Fibroblast of lung (primary cell): Measurements from ENCODE around the gene DYRK1A. TPM values are rescaled to one million over a fixed set of nuclear protein-coding genes. Genes with fewer than 3 reads are reported as not detected.

Experiments used
- DNase-seq, 2 donors: peaks; one replicate each; pipeline versions ENCODE4 v3.0.0 to v3.0.0-alpha.2; 2010; ENCODE audit warnings: low read depth in 2 of 2
- H2AFZ ChIP-seq: 2 replicates; pipeline ENCODE4 v1.5.1; 2012; ENCODE audit warnings: low read length, control low read depth, inconsistent platforms
- H3K27ac ChIP-seq: 2 replicates; pipeline ENCODE4 v1.5.1; 2011; ENCODE audit warnings: low read length, control low read depth; ENCODE audit not compliant: insufficient read depth
- H3K27me3 ChIP-seq: 2 replicates; pipeline ENCODE4 v1.5.1; 2011; ENCODE audit warnings: mild to moderate bottlenecking, low read length; ENCODE audit not compliant: control insufficient read depth, insufficient read depth
- H3K36me3 ChIP-seq: 2 replicates; pipeline ENCODE4 v1.5.1; 2011; ENCODE audit warnings: low read length; ENCODE audit not compliant: control insufficient read depth, insufficient read depth
- H3K4me1 ChIP-seq: 2 replicates; pipeline ENCODE4 v1.5.1; 2011; ENCODE audit warnings: low read length; ENCODE audit not compliant: control insufficient read depth, insufficient read depth; ENCODE audit errors: extremely low read depth
- H3K4me2 ChIP-seq: 2 replicates; pipeline ENCODE4 v1.5.1; 2011; ENCODE audit warnings: low read length, control low read depth; ENCODE audit not compliant: insufficient read depth; ENCODE audit errors: extremely low read depth
- H3K4me3 ChIP-seq, 4 experiments: fragments of 200-600 bp in 1 of 4; sonication (generic) in 1 of 4; replicated peaks in 1 of 4; 2 replicates each; pipeline ENCODE4 v1.5.1; 2011 to 2016; ENCODE audit warnings: low read length in 4 of 4, low read depth in 3 of 4, mild to moderate bottlenecking in 3 of 4, control low read depth in 2 of 4, inconsistent platforms in 1 of 4, mixed read lengths in 1 of 4; ENCODE audit not compliant: insufficient read depth in 1 of 4; ENCODE audit errors: control extremely low read depth in 1 of 4
- H3K79me2 ChIP-seq: 2 replicates; pipeline ENCODE4 v1.5.1; 2012; ENCODE audit warnings: mild to moderate bottlenecking, low read length, inconsistent platforms; ENCODE audit not compliant: control insufficient read depth, insufficient read depth
- H3K9ac ChIP-seq: 2 replicates; pipeline ENCODE4 v1.5.1; 2011; ENCODE audit warnings: mild to moderate bottlenecking, low read length, control low read depth; ENCODE audit not compliant: insufficient read depth
- H3K9me3 ChIP-seq: 2 replicates; pipeline ENCODE4 v1.5.1; 2012; ENCODE audit warnings: low read depth, low read length; ENCODE audit not compliant: control insufficient read depth, insufficient read depth
- H4K20me1 ChIP-seq: 2 replicates; pipeline ENCODE4 v1.5.1; 2011; ENCODE audit warnings: low read length; ENCODE audit not compliant: control insufficient read depth, insufficient read depth; ENCODE audit errors: extremely low read depth
- CTCF ChIP-seq, 2 donors: IDR thresholded peaks in 1 of 2; conservative IDR thresholded peaks in 1 of 2; 1 replicate in 1 of 2; 2 replicates in 1 of 2; pipeline ENCODE4 v1.5.1; 2011 to 2012; ENCODE audit warnings: low read length in 2 of 2, control low read depth in 1 of 2, inconsistent platforms in 1 of 2, low read depth in 1 of 2, mild to moderate bottlenecking in 1 of 2
- EZH2 ChIP-seq: IDR thresholded peaks from 2 replicates; pipeline ENCODE4 v1.5.1; 2012; ENCODE audit warnings: low read length, control low read depth, mild to moderate bottlenecking; ENCODE audit errors: missing control alignments
- polyA plus RNA-seq, 2 donors: library from polyadenylated mRNA; depleted of rRNA in 1 of 2; stranded (reverse) in 1 of 2; unstranded in 1 of 2; fragments of >200 nt; gene quantifications; 2 replicates each; pipeline ENCODE4 v1.2.1, GENCODE V29; 2011 to 2012; ENCODE audit warnings: missing spikeins in 1 of 2
- total RNA-seq: library from RNA; depleted of rRNA; stranded (reverse); fragments of >200 nt; gene quantifications from 2 replicates; pipeline ENCODE4 v1.2.1, GENCODE V29; 2014

The DYRK1A gene
- total and polyA plus RNA-seq, 2 donors (not counting 1 experiment from before 2014, with no cell fraction given), result 45.9 to 64.1 TPM

- peaks cover 2% of the 10 kb centered on the region for H3K27me3 ChIP-seq
- no peaks in the 10 kb centered on the region for H3K9me3 ChIP-seq
- peaks cover 4% of the 10 kb centered on the region for H3K4me1 ChIP-seq
- no peaks in the 10 kb centered on the region for H4K20me1 ChIP-seq
- DNase-seq, result no peak
- H3K9ac ChIP-seq, result no peak overlapping the region
- no peak overlapping the region for H3K4me2 ChIP-seq
- no peak overlapping the region for H3K4me3 ChIP-seq
- no peaks in the 10 kb centered on the region for H3K79me2 ChIP-seq
- H3K36me3 ChIP-seq, result no peaks in the 10 kb centered on the region
- H2AFZ ChIP-seq, result no peak overlapping the region
- TF ChIP-seq CTCF (conservative IDR thresholded peaks at IDR 0.05 in 1 of 2, IDR thresholded peaks at IDR 0.05 in 1 of 2; ENCODE audit: low read depth in 1 of 2, low read length in 2 of 2), result no peak
- TF ChIP-seq EZH2, result no peak
- no peak overlapping the region for H3K27ac ChIP-seq
These were observed 201.8 kb downstream of the DYRK1A start for GRCh38 chr21:37568415-37568814.

GRCh38 chr21:37568916-37569315 is 202.3 kb downstream of the DYRK1A start:
- H2AFZ ChIP-seq, result no peak overlapping the region
- DNase-seq, result no peak
- H3K9ac ChIP-seq, result no peak overlapping the region
- H3K79me2 ChIP-seq, result no peaks in the 10 kb centered on the region
- no peak overlapping the region for H3K4me2 ChIP-seq
- no peak overlapping the region for H3K4me3 ChIP-seq
- peaks cover 2% of the 10 kb centered on the region for H3K27me3 ChIP-seq
- no peaks in the 10 kb centered on the region for H4K20me1 ChIP-seq
- H3K27ac ChIP-seq, result no peak overlapping the region
- H3K4me1 ChIP-seq, result peaks cover 4% of the 10 kb centered on the region
- no peak for TF ChIP-seq CTCF (conservative IDR thresholded peaks at IDR 0.05 in 1 of 2, IDR thresholded peaks at IDR 0.05 in 1 of 2; ENCODE audit: low read depth in 1 of 2, low read length in 2 of 2)
- TF ChIP-seq EZH2, result no peak
- H3K36me3 ChIP-seq, result no peaks in the 10 kb centered on the region
- no peaks in the 10 kb centered on the region for H3K9me3 ChIP-seq

- Histone ChIP-seq H3K79me2 (no peaks in the 10 kb centered on the region), H3K36me3 (no peaks in the 10 kb centered on the region), H3K4me2 (no peak overlapping the region), H3K27me3 (peaks cover 2% of the 10 kb centered on the region), H3K27ac (no peak overlapping the region), H4K20me1 (no peaks in the 10 kb centered on the region), H3K9me3 (no peaks in the 10 kb centered on the region), H3K4me3 (no peak overlapping the region), H3K4me1 (no peaks in the 10 kb centered on the region), H3K9ac (no peak overlapping the region), H2AFZ (no peak overlapping the region)
- DNase-seq, result no peak
- TF ChIP-seq EZH2 (no peak), CTCF (conservative IDR thresholded peaks at IDR 0.05 in 1 of 2, IDR thresholded peaks at IDR 0.05 in 1 of 2; ENCODE audit: low read depth in 1 of 2, low read length in 2 of 2) (no peak)
These were observed 204.9 kb downstream of the DYRK1A start for GRCh38 chr21:37571442-37571841.
